Gastroesophageal sphincter (tissue), 3 donors: ENCODE measurements around the gene PIK3CD.

Source experiments
- CTCF ChIP-seq, 4 experiments: fragments of 200-600 bp in 2 of 4; fragments of 450-650 bp in 2 of 4; sonication (generic) in 1 of 4; IDR thresholded peaks; one replicate each; pipeline ENCODE4 v1.5.1; 2017 to 2019; ENCODE audit warnings: antibody characterized with exemption in 4 of 4, mild to moderate bottlenecking in 2 of 4, moderate library complexity in 2 of 4
- POLR2A ChIP-seq, 2 donors: fragments of 450-650 bp; IDR thresholded peaks; one replicate each; pipeline ENCODE4 v1.6.1; 2017; ENCODE audit warnings: antibody characterized with exemption in 2 of 2, mild to moderate bottlenecking in 2 of 2, moderate library complexity in 1 of 2

- TF ChIP-seq POLR2A (IDR thresholded peaks at IDR 0.05) = no peak
- TF ChIP-seq CTCF (IDR thresholded peaks at IDR 0.05) = no peak
These were observed 22.7 kb upstream of the PIK3CD start for GRCh38 chr1:9628541-9629444.
